ENCODE results near the gene ACBD4.

DNA sequence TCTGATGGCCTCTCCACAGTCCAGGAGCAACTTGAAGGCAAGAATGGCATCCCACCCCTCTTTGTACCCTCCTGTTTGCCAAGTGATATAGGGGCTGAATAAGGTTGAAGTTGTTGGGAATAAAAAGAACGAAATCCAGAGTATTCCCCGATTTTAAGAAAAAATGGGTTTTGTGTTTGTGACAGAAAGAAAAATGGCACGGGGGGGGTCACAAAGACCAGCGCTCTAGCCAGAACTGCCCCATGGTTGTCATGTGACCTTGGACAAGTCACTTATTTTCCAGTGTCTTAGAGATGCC lies 11.1 kb downstream of the ACBD4 start:
- TF ChIP-seq, protein P1, sequence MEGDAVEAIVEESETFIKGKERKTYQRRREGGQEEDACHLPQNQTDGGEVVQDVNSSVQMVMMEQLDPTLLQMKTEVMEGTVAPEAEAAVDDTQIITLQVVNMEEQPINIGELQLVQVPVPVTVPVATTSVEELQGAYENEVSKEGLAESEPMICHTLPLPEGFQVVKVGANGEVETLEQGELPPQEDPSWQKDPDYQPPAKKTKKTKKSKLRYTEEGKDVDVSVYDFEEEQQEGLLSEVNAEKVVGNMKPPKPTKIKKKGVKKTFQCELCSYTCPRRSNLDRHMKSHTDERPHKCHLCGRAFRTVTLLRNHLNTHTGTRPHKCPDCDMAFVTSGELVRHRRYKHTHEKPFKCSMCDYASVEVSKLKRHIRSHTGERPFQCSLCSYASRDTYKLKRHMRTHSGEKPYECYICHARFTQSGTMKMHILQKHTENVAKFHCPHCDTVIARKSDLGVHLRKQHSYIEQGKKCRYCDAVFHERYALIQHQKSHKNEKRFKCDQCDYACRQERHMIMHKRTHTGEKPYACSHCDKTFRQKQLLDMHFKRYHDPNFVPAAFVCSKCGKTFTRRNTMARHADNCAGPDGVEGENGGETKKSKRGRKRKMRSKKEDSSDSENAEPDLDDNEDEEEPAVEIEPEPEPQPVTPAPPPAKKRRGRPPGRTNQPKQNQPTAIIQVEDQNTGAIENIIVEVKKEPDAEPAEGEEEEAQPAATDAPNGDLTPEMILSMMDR (conservative IDR thresholded peaks at IDR 0.05; ENCODE audit: low read depth, low read length), result no peak
- TF ChIP-seq RAD21 (IDR thresholded peaks at IDR 0.05; ENCODE audit: low read length), result no peak
- TF ChIP-seq POLR2A (IDR thresholded peaks at IDR 0.05; ENCODE audit: low read depth, low read length), result no peak
- TF ChIP-seq CHD1 (IDR thresholded peaks at IDR 0.05; ENCODE audit: low read depth, low read length), result no peak
- no peak for TF ChIP-seq SMC3 (IDR thresholded peaks at IDR 0.05; ENCODE audit: low read depth, low read length)
- no peak for TF ChIP-seq BHLHE40 (IDR thresholded peaks at IDR 0.05; ENCODE audit: low read depth, low read length)
- no peak for TF ChIP-seq FOS (IDR thresholded peaks at IDR 0.05; ENCODE audit: low read depth, low read length)
- TF ChIP-seq MXI1 (IDR thresholded peaks at IDR 0.05; ENCODE audit: borderline replicate concordance, low read depth, low read length), result no peak
- TF ChIP-seq, protein P2, sequence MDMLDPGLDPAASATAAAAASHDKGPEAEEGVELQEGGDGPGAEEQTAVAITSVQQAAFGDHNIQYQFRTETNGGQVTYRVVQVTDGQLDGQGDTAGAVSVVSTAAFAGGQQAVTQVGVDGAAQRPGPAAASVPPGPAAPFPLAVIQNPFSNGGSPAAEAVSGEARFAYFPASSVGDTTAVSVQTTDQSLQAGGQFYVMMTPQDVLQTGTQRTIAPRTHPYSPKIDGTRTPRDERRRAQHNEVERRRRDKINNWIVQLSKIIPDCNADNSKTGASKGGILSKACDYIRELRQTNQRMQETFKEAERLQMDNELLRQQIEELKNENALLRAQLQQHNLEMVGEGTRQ (IDR thresholded peaks at IDR 0.05; ENCODE audit: low read depth, low read length), result no peak
- no peak for TF ChIP-seq CEBPB (IDR thresholded peaks at IDR 0.05; ENCODE audit: low read depth, low read length)
- TF ChIP-seq RCOR1 (IDR thresholded peaks at IDR 0.05; ENCODE audit: insufficient replicate concordance, low read length), result no peak
- TF ChIP-seq NFE2L2 (IDR thresholded peaks at IDR 0.05; ENCODE audit: low read depth, low read length), result no peak
- TF ChIP-seq MAFK (IDR thresholded peaks at IDR 0.05; ENCODE audit: low read depth, low read length), result no peak
- no peak for TF ChIP-seq MAZ (IDR thresholded peaks at IDR 0.05; ENCODE audit: borderline replicate concordance, low read depth, low read length)

All from IMR-90 (cell line).